Activated T-cell treated with anti-CD3 and anti-CD28 coated beads, Interleukin-2, amount 50 U/mL, for 24 hours (primary cell): ENCODE measurements around the gene MYO1A.
A peak's percentile ranks its signal among the peaks of the same experiment; 100 is the strongest.
"Not testable (repeated sequence)": the region's sequence is repeated elsewhere in the genome, so short reads cannot be mapped to it uniquely, and the experiment has no call there.

ENCODE experiments used
- DNase-seq: peaks from one replicate; pipeline ENCODE4 v3.0.0-alpha.2; 2020
- H3K27ac Mint-ChIP-seq: 2 replicates; pipeline ENCODE4 v1.8.0; 2020; ENCODE audit warnings: mild to moderate bottlenecking, mixed read lengths
- H3K27me3 Mint-ChIP-seq: 2 replicates; pipeline ENCODE4 v1.8.0; 2020; ENCODE audit warnings: mixed read lengths
- H3K36me3 Mint-ChIP-seq: 2 replicates; pipeline ENCODE4 v1.8.0; 2020; ENCODE audit warnings: low read depth, mixed read lengths
- H3K4me1 Mint-ChIP-seq: 2 replicates; pipeline ENCODE4 v1.8.0; 2020; ENCODE audit warnings: low read depth, mixed read lengths
- H3K4me3 Mint-ChIP-seq: 2 replicates; pipeline ENCODE4 v1.8.0; 2020; ENCODE audit warnings: mild to moderate bottlenecking, moderate library complexity, mixed read lengths
- H3K9me3 Mint-ChIP-seq: 2 replicates; pipeline ENCODE4 v1.8.0; 2020; ENCODE audit warnings: mixed read lengths

Gene MYO1A

GRCh38 chr12:56993346-56993745 is 56.6 kb downstream of the MYO1A start:
- DNase-seq, result no peak
- H3K36me3 Mint-ChIP-seq, result peaks cover 31% of the 10 kb centered on the region
- H3K9me3 Mint-ChIP-seq, result no peaks in the 10 kb centered on the region
- peaks cover 18% of the 10 kb centered on the region for H3K4me1 Mint-ChIP-seq
- no peak overlapping the region for H3K4me3 Mint-ChIP-seq
- H3K27ac Mint-ChIP-seq, result no peak overlapping the region
- H3K27me3 Mint-ChIP-seq, result no peaks in the 10 kb centered on the region

DNA sequence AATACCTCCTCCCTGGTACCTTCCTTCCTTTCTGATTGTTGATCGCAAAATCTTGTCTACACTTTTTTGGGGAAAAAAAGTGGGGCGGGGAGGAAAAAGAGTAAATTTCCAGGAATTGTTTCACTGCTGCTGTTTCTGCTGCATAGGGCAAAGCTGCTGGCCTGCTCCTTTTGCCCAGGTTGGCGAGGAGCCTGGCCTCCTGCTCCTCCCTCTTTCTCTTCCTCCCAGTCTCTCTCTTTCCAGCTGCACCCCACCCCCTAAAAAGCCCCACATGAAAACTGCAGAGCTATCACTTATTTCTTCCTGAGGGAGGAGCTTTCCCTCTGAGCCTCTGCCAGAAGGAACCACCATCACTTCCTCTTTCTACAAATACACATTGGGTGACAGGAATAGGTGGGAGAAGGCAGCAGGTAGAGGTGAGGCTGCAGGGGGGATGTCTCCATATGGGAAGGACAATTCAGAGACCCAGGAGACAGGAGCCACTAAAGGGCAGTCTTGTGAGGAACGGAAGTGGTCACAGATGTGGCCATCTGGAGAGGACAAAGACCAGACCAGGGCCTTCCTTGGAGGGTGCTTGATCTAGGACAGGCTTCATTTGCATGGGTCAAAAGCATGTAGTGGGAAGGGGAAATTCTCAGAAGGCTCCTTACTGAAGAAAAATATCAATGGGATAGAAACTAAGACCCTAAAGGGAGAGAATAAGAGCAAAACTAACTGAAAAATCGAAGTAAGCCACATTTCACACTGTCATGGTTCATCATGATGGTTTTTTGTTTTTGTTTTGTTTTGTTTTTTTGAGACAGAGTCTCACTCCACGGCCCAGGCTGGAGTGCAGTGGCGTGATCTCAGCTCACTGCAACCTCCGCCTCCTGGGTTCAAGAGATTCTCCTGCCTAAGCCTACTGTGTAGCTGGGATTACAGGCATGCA is 58.3 kb downstream of the MYO1A start:
- Mint-ChIP-seq H3K27ac (no peak overlapping the region), H3K9me3 (no peaks in the 10 kb centered on the region), H3K4me1 (peaks cover 13% of the 10 kb centered on the region), H3K4me3 (no peak overlapping the region), H3K36me3 (peaks cover 14% of the 10 kb centered on the region), H3K27me3 (no peaks in the 10 kb centered on the region)
- no peak for DNase-seq

GRCh38 chr12:56990648-56991318 is 59.1 kb downstream of the MYO1A start:
- H3K27ac Mint-ChIP-seq, result no peak overlapping the region
- no peaks in the 10 kb centered on the region for H3K9me3 Mint-ChIP-seq
- H3K4me3 Mint-ChIP-seq, result no peak overlapping the region
- H3K36me3 Mint-ChIP-seq, result peaks cover 6% of the 10 kb centered on the region
- no peak for DNase-seq
- peaks cover 14% of the 10 kb centered on the region for H3K4me1 Mint-ChIP-seq
- H3K27me3 Mint-ChIP-seq, result no peaks in the 10 kb centered on the region

- H3K27ac Mint-ChIP-seq, result no peak overlapping the region
- no peaks in the 10 kb centered on the region for H3K36me3 Mint-ChIP-seq
- peaks cover 15% of the 10 kb centered on the region for H3K4me1 Mint-ChIP-seq
- no peaks in the 10 kb centered on the region for H3K27me3 Mint-ChIP-seq
- no peak overlapping the region for H3K4me3 Mint-ChIP-seq
- no peaks in the 10 kb centered on the region for H3K9me3 Mint-ChIP-seq
- no peak for DNase-seq
Measured at GRCh38 chr12:56989861-56990610, 59.9 kb downstream of the MYO1A start.

DNA sequence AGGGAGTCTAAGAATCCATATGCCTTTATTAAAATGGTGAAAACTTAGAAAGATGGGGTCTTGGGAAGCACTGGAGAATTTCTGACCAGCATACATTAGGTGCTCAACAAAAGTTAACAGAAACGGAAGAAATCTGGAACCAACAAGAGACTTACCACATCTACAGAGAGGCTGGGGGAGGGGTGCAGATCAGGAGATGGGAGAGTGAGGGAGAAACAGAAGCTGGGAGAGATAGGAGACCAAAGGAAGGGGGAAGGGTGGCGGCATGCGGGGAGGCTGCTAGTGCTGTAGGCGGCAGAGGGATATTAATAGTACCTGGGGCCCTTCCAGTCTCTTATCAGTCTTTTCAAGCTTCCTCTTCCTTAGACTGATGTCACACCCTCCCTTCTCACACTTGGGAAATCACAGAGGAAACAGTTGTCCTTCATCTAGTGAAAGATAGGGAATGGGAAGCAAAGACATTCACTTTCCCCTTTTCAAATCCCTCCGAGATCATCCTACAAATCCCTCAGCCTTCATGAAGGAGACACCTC is 61.7 kb downstream of the MYO1A start:
- no peak overlapping the region for H3K4me3 Mint-ChIP-seq
- no peak for DNase-seq
- no peaks in the 10 kb centered on the region for H3K9me3 Mint-ChIP-seq
- no peaks in the 10 kb centered on the region for H3K27me3 Mint-ChIP-seq
- H3K27ac Mint-ChIP-seq, result no peak overlapping the region
- peaks cover 15% of the 10 kb centered on the region for H3K4me1 Mint-ChIP-seq
- no peaks in the 10 kb centered on the region for H3K36me3 Mint-ChIP-seq

- H3K4me3 Mint-ChIP-seq, result no peak overlapping the region
- H3K36me3 Mint-ChIP-seq, result no peaks in the 10 kb centered on the region
- H3K4me1 Mint-ChIP-seq, result peaks cover 15% of the 10 kb centered on the region
Measured at GRCh38 chr12:56987551-56988053, 62.3 kb downstream of the MYO1A start.

GRCh38 chr12:56987011-56987410 is 62.9 kb downstream of the MYO1A start:
- no peak for DNase-seq
- Mint-ChIP-seq H3K36me3 (no peaks in the 10 kb centered on the region), H3K4me3 (no peak overlapping the region), H3K27ac (no peak overlapping the region), H3K9me3 (no peaks in the 10 kb centered on the region), H3K27me3 (no peaks in the 10 kb centered on the region), H3K4me1 (peaks cover 15% of the 10 kb centered on the region)

More at GRCh38 chr12:56987551-56988053, 62.3 kb downstream of the MYO1A start:
- DNase-seq, result peak; percentile 84
- H3K9me3 Mint-ChIP-seq, result no peaks in the 10 kb centered on the region
- no peak overlapping the region for H3K27ac Mint-ChIP-seq
- H3K27me3 Mint-ChIP-seq, result no peaks in the 10 kb centered on the region

- not testable (repeated sequence) for H3K9me3 Mint-ChIP-seq, H3K36me3 Mint-ChIP-seq, H3K4me3 Mint-ChIP-seq, DNase-seq, H3K27ac Mint-ChIP-seq, H3K4me1 Mint-ChIP-seq, H3K27me3 Mint-ChIP-seq
Measured at GRCh38 chr12:56985714-56986113, 64.2 kb downstream of the MYO1A start.

DNA sequence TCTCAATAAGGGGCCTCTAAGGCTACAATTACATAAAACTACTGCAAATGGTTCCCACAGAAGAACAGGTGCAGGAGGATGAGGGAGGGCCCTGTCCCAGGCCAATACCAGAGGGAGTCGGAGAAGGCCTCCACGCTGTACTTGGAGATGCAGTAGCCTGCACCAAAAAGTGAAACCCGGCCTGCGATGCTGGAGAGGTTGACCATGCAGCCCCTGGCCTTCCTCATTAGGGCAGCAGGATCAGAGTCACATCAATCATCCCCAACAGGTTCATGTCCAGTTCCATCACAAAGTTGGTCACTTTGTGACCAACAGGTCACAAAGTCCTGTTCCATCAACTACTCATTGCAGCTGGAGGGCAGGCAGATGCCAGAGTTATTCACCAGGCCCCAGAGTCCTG is 66.5 kb downstream of the MYO1A start:
- Mint-ChIP-seq H3K4me3 (no peak overlapping the region), H3K27ac (no peak overlapping the region), H3K27me3 (no peaks in the 10 kb centered on the region), H3K9me3 (no peaks in the 10 kb centered on the region), H3K4me1 (peaks cover 8% of the 10 kb centered on the region), H3K36me3 (no peaks in the 10 kb centered on the region)
- DNase-seq, result no peak

DNA sequence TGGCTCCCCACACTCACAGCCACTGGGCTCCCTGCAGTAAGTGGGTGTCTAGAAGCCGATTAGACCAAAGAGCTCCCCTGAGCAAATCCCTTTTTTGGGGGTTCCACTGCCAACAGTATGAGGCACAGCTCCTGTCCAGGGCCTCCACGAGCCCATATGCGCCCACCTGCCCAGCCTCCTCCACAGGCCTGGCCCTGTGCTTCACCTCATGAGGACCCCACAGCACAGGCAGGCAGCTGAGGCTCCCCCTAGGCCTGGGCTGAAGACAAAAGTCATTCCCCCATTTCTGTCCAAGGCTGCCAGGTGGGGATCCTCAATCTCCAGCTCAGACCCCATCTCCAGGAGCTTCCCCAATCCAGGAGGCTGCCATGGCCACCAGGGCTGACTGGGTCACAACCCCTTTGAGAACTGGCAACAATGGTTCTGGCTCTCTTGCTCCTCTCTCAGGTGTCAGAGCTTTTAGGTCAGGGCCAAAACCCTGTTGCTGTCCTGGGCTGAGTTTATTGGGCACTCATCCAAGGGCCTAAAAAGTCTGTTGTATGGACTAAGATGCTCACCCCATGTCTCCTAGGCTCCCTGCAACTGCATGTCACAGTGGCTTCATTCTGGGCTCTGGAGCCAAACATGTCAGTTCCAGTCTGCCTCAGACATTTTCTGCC is 67.2 kb downstream of the MYO1A start:
- not testable (repeated sequence) for DNase-seq, H3K27me3 Mint-ChIP-seq, H3K9me3 Mint-ChIP-seq, H3K27ac Mint-ChIP-seq, H3K4me1 Mint-ChIP-seq, H3K36me3 Mint-ChIP-seq, H3K4me3 Mint-ChIP-seq

DNA sequence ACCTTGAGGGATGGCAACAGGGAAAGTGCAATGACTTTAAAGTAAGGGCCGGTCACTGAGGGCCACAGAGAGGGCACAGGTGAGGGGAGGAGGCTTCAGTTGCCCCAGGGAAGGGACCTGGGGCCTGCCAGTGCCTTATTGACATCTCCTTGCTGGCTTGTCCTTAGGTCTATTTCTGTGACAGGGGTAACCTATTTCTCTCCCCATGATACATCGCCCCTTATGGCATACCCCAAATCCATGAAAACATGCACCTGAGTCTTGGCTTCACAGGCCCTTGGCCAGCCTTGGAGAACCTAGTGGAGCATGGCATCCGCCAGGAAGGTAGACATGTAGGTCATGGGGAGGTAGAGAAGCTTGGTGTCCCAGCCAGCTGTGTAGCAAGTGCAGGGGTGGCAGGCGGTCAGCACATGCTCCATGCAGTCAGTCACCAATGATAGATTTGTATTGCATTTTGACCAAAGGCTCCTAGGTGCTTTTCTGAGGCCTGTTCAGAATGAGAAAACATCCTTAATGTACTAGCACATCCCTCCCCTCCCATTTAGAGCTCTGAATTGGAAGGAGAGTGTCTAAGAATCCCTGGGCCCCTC is 68.9 kb downstream of the MYO1A start:
- H3K27me3 Mint-ChIP-seq, result no peaks in the 10 kb centered on the region
- no peak overlapping the region for H3K4me3 Mint-ChIP-seq
- peaks cover 2% of the 10 kb centered on the region for H3K4me1 Mint-ChIP-seq
- no peaks in the 10 kb centered on the region for H3K36me3 Mint-ChIP-seq
- no peak overlapping the region for H3K27ac Mint-ChIP-seq
- DNase-seq, result no peak
- H3K9me3 Mint-ChIP-seq, result no peaks in the 10 kb centered on the region

- DNase-seq, result no peak
- Mint-ChIP-seq H3K4me3 (no peak overlapping the region), H3K4me1 (no peaks in the 10 kb centered on the region), H3K9me3 (no peaks in the 10 kb centered on the region), H3K36me3 (no peaks in the 10 kb centered on the region), H3K27me3 (no peaks in the 10 kb centered on the region), H3K27ac (no peak overlapping the region)
Measured at GRCh38 chr12:56980268-56980667, 69.7 kb downstream of the MYO1A start.

DNA sequence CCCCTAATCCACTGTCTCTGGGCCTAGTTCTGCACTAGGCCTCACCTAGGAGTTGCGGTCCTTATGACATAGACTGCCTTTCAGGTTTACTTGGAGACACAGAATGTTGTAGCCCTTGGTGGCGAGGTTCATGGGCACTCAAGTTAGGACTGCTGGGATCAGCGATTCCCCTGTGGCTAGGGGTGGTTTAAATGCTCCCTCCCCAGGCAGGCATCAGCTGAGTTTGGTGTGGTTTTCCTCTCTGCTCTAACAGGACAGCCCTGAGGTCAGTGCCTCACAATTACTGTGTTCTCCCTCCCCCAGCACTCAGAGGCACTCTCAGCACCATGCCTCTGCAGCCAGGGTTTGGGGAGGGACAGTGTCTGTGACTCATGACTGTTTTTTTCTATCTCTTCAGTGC is 70.3 kb downstream of the MYO1A start:
- Mint-ChIP-seq H3K36me3 (no peaks in the 10 kb centered on the region), H3K27ac (no peak overlapping the region), H3K4me3 (no peak overlapping the region), H3K4me1 (no peaks in the 10 kb centered on the region), H3K27me3 (no peaks in the 10 kb centered on the region), H3K9me3 (no peaks in the 10 kb centered on the region)
- no peak for DNase-seq
